Hepatocyte (in vitro differentiated cells): ENCODE data around the gene FCER1A. TPM values are rescaled to one million over a fixed set of nuclear protein-coding genes. Genes with fewer than 3 reads are reported as not detected.

Experiments
- DNase-seq: peaks from one replicate; pipeline ENCODE4 v3.0.0-alpha.2; 2016; ENCODE audit warnings: low spot score
- H2AFZ ChIP-seq: fragments of 200-600 bp; sonication (generic); 2 replicates; pipeline ENCODE4 v1.6.0; 2016; ENCODE audit warnings: antibody characterized with exemption, mild to moderate bottlenecking
- H3K27ac ChIP-seq: fragments of 200-600 bp; sonication (generic); 2 replicates; pipeline ENCODE4 v1.5.1; 2016; ENCODE audit warnings: mild to moderate bottlenecking
- H3K27me3 ChIP-seq: fragments of 200-600 bp; sonication (generic); 2 replicates; pipeline ENCODE4 v1.6.1; 2016
- H3K36me3 ChIP-seq: fragments of 200-600 bp; sonication (generic); replicated peaks from 2 replicates; pipeline ENCODE4 v1.5.1; 2016; ENCODE audit warnings: low read depth; ENCODE audit not compliant: insufficient read depth
- H3K4me1 ChIP-seq: fragments of 200-600 bp; sonication (generic); 2 replicates; pipeline ENCODE4 v1.5.1; 2016; ENCODE audit warnings: mild to moderate bottlenecking, moderate library complexity; ENCODE audit not compliant: insufficient read depth
- H3K4me2 ChIP-seq: fragments of 200-600 bp; sonication (generic); 2 replicates; pipeline ENCODE4 v1.6.0; 2016
- H3K4me3 ChIP-seq: fragments of 200-600 bp; sonication (generic); 2 replicates; pipeline ENCODE4 v1.5.1; 2016; ENCODE audit warnings: mild to moderate bottlenecking
- H3K79me2 ChIP-seq: fragments of 200-600 bp; sonication (generic); 2 replicates; pipeline ENCODE4 v1.6.0; 2017; ENCODE audit warnings: mild to moderate bottlenecking
- H3K9me2 ChIP-seq: fragments of 200-600 bp; sonication (generic); replicated peaks from 2 replicates; pipeline ENCODE4 v1.6.0; 2017; ENCODE audit warnings: mild to moderate bottlenecking; ENCODE audit not compliant: insufficient read depth
- H3K9me3 ChIP-seq: fragments of 200-600 bp; sonication (generic); 2 replicates; pipeline ENCODE4 v1.5.1; 2016; ENCODE audit warnings: low read depth, mild to moderate bottlenecking
- H4K20me1 ChIP-seq: fragments of 200-600 bp; sonication (generic); 2 replicates; pipeline ENCODE4 v1.6.0; 2016; ENCODE audit warnings: mild to moderate bottlenecking; ENCODE audit not compliant: insufficient read depth, poor library complexity, severe bottlenecking
- EZH2 ChIP-seq: fragments of 200-600 bp; sonication (generic); IDR thresholded peaks from 2 replicates; pipeline ENCODE4 v1.6.1; 2016; ENCODE audit warnings: antibody characterized with exemption, mild to moderate bottlenecking, borderline replicate concordance
- EZH2phosphoT487 ChIP-seq: fragments of 200-600 bp; sonication (generic); IDR thresholded peaks from one replicate; pipeline ENCODE4 v1.6.1; 2018; ENCODE audit warnings: antibody characterized with exemption, mild to moderate bottlenecking, low read depth, moderate library complexity; ENCODE audit not compliant: unreplicated experiment, severe bottlenecking
- WGBS: methylation state at CpG from one replicate; pipeline ENCODE4 v1.1.6; 2016; ENCODE audit warnings: low lambda C conversion rate; ENCODE audit errors: missing lambda C conversion rate; 5-methylcytosine and 5-hydroxymethylcytosine counted together
- polyA plus RNA-seq: library from polyadenylated mRNA; unstranded; fragments of >200 nt; fragmentation: Nextera tagmentation; extraction: Ambion mirVana; gene quantifications from 2 replicates; pipeline ENCODE4 v1.2.1, GENCODE V29; 2016
- total RNA-seq: library from RNA; depleted of rRNA; stranded (reverse); fragments of >200 nt; gene quantifications from 2 replicates; pipeline ENCODE4 v1.2.3, GENCODE V29; 2014
- TF ChIP-seq, protein P1 (sequence below): fragments of 200-600 bp; sonication (generic); IDR thresholded peaks from 2 replicates; pipeline ENCODE4 v1.5.1; 2016; ENCODE audit warnings: antibody characterized with exemption, mild to moderate bottlenecking; ENCODE audit not compliant: poor library complexity

FCER1A gene
- total and polyA plus RNA-seq, 2 experiments from 2014 or later: not detected

DNA sequence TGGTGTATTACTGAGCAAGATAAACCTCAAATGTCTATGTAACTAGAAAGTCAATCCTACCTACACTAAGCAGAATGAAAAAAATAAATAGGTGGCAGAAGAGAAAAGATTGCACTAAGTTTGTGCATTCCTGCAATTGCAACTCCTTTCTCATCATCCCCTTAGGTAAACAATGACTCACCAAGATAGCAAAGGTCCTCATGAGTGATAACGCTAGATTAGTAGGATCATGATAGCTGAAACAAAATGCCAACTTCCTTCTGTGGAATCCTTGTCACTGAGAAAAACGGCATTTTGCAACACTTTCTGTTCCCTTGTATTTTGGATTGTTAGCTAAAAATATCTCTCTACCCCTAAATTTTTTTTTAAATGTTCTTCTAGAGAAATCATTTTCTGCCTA is 20.0 kb upstream of the FCER1A start:
- no peaks in the 10 kb centered on the region for H3K27me3 ChIP-seq
- peak; percentile 7 for DNase-seq
- no peak overlapping the region for H3K27ac ChIP-seq
- no peaks in the 10 kb centered on the region for H4K20me1 ChIP-seq
- no peak overlapping the region for H3K4me3 ChIP-seq
- H2AFZ ChIP-seq: no peak overlapping the region
- no peaks in the 10 kb centered on the region for H3K9me3 ChIP-seq
- WGBS: 44% methylated on average over 2 of the region's 2 CpGs
- TF ChIP-seq, protein P1, sequence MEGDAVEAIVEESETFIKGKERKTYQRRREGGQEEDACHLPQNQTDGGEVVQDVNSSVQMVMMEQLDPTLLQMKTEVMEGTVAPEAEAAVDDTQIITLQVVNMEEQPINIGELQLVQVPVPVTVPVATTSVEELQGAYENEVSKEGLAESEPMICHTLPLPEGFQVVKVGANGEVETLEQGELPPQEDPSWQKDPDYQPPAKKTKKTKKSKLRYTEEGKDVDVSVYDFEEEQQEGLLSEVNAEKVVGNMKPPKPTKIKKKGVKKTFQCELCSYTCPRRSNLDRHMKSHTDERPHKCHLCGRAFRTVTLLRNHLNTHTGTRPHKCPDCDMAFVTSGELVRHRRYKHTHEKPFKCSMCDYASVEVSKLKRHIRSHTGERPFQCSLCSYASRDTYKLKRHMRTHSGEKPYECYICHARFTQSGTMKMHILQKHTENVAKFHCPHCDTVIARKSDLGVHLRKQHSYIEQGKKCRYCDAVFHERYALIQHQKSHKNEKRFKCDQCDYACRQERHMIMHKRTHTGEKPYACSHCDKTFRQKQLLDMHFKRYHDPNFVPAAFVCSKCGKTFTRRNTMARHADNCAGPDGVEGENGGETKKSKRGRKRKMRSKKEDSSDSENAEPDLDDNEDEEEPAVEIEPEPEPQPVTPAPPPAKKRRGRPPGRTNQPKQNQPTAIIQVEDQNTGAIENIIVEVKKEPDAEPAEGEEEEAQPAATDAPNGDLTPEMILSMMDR: no peak
- no peak for TF ChIP-seq EZH2phosphoT487
- TF ChIP-seq EZH2: no peak
- no peaks in the 10 kb centered on the region for H3K4me1 ChIP-seq
- H3K4me2 ChIP-seq: no peak overlapping the region
- no peaks in the 10 kb centered on the region for H3K9me2 ChIP-seq
- H3K79me2 ChIP-seq: no peaks in the 10 kb centered on the region
- no peaks in the 10 kb centered on the region for H3K36me3 ChIP-seq

DNA sequence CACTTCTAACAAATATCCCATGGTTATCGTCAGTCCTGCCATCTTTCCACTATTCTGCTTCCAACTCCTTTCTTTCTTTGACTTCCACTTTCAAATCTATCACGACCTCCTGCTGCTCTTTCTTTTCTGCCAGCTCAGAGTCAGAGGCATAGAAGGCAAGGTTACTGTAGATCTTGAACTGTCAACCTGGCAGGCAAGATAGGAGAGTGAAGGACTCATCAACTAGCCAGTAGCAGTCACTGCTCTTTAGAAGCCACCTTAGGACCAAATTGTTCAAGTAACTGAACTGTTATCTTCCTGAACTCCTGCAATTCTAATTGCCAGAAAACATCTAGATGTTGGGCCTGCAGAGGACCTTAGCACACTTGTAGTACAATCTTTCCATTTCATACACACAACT is 13.1 kb upstream of the FCER1A start:
- H3K9me2 ChIP-seq: no peaks in the 10 kb centered on the region
- TF ChIP-seq EZH2 (no peak), EZH2phosphoT487 (no peak)
- TF ChIP-seq, protein P1: no peak
- DNase-seq: no peak
- no peaks in the 10 kb centered on the region for H3K27me3 ChIP-seq
- H3K27ac ChIP-seq: no peak overlapping the region
- H3K4me2 ChIP-seq: no peak overlapping the region
- H3K36me3 ChIP-seq: no peaks in the 10 kb centered on the region
- no peaks in the 10 kb centered on the region for H3K79me2 ChIP-seq
- H3K4me3 ChIP-seq: no peak overlapping the region
- H4K20me1 ChIP-seq: no peaks in the 10 kb centered on the region
- H3K4me1 ChIP-seq: no peaks in the 10 kb centered on the region
- H2AFZ ChIP-seq: no peak overlapping the region
- 42% methylated on average over 2 of the region's 2 CpGs for WGBS
- H3K9me3 ChIP-seq: no peaks in the 10 kb centered on the region

DNA sequence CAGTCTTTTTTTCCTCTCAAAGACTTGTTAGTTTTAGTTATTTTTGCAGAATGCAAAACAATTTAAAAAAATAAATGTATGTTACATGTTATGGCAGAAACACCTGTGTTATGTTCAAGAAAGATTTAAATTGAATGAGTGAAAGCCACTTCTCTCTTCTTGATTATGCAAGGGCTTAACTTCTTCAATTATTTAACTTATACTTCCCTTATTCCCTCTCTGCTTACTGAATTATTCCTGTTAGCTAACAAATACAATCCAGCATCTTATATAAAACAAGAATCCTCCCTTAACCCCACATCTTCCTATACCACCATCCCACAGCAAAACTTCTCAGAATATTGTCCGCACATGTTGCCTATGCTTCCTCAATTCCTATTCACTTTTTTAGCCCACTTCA is 10.7 kb upstream of the FCER1A start:
- no peaks in the 10 kb centered on the region for H3K79me2 ChIP-seq
- TF ChIP-seq EZH2: no peak
- TF ChIP-seq EZH2phosphoT487: no peak
- TF ChIP-seq, protein P1: no peak
- no peaks in the 10 kb centered on the region for H4K20me1 ChIP-seq
- no peak overlapping the region for H3K27ac ChIP-seq
- H3K9me3 ChIP-seq: no peaks in the 10 kb centered on the region
- H3K4me2 ChIP-seq: no peak overlapping the region
- no peaks in the 10 kb centered on the region for H3K27me3 ChIP-seq
- no peak overlapping the region for H3K4me3 ChIP-seq
- H3K4me1 ChIP-seq: no peaks in the 10 kb centered on the region
- no peak overlapping the region for H2AFZ ChIP-seq
- 78% methylated on average over 1 of the region's 1 CpG for whole genome bisulfite sequencing
- DNase-seq: no peak
- H3K9me2 ChIP-seq: no peaks in the 10 kb centered on the region
- no peaks in the 10 kb centered on the region for H3K36me3 ChIP-seq
